Adrenal gland (tissue), 12 donors: Measurements from ENCODE around the gene ANKRD23. TPM values are rescaled to one million over a fixed set of nuclear protein-coding genes. Genes with fewer than 3 reads are reported as not detected.

Source experiments
- DNase-seq, 7 donors: peaks; one replicate each; pipeline ENCODE4 v3.0.0-alpha.2; 2019 to 2020
- H3K27ac ChIP-seq, 5 donors: fragments of 200-600 bp; sonication (generic) in 4 of 5; 1 replicate in 3 of 5; 2 replicates in 2 of 5; pipeline versions ENCODE4 v1.5.1 to v1.8.0; 2016 to 2020; ENCODE audit warnings: mild to moderate bottlenecking in 1 of 5
- H3K27me3 ChIP-seq: fragments of 200-600 bp; 2 replicates; pipeline ENCODE4 v1.8.0; 2021
- H3K36me3 ChIP-seq, 2 donors: fragments of 200-600 bp; replicated peaks in 1 of 2; 1 replicate in 1 of 2; 2 replicates in 1 of 2; pipeline versions ENCODE4 v1.5.1 to v1.8.0; 2018 to 2022
- H3K4me1 ChIP-seq, 2 donors: fragments of 200-600 bp; replicated peaks in 1 of 2; 1 replicate in 1 of 2; 2 replicates in 1 of 2; pipeline versions ENCODE4 v1.5.1 to v1.8.0; 2018 to 2021
- H3K4me3 ChIP-seq, 4 donors: fragments of 200-600 bp; sonication (generic) in 3 of 4; one replicate each; pipeline ENCODE4 v1.5.1; 2016 to 2018
- H3K9me3 ChIP-seq, 3 donors: fragments of 200-600 bp; sonication (generic) in 1 of 3; replicated peaks in 1 of 3; 1 replicate in 2 of 3; 2 replicates in 1 of 3; pipeline versions ENCODE4 v1.5.1 to v1.8.0; 2016 to 2021
- CTCF ChIP-seq, 6 experiments: fragments of 450-650 bp in 4 of 6; fragments of 200-600 bp in 2 of 6; sonication (generic) in 1 of 6; IDR thresholded peaks; 1 replicate in 5 of 6; 2 replicates in 1 of 6; pipeline versions ENCODE4 v1.5.1 to v1.8.0; 2016 to 2021; ENCODE audit warnings: antibody characterized with exemption in 6 of 6, mild to moderate bottlenecking in 2 of 6, moderate library complexity in 1 of 6
- POLR2A ChIP-seq, 2 donors: fragments of 450-650 bp; IDR thresholded peaks; one replicate each; pipeline ENCODE4 v1.6.1; 2017; ENCODE audit warnings: antibody characterized with exemption in 2 of 2, mild to moderate bottlenecking in 2 of 2, moderate library complexity in 1 of 2
- WGBS, 4 donors: extraction: QIAGEN DNeasy Blood & Tissue Kit in 2 of 4; methylation state at CpG; one replicate each; pipeline versions ENCODE4 v1.1.5 to v1.1.7; 2013 to 2017; 5-methylcytosine and 5-hydroxymethylcytosine counted together
- intact Hi-C, 2 donors: fragments of 100-400 bp; cut with DNase I; formaldehyde crosslinking; loops; one replicate each; pipeline versions ENCODE4 v1.14.1 to v1.15.0; 2022 to 2023
- polyA plus RNA-seq, 3 donors: library from polyadenylated mRNA; stranded (reverse); fragments of 200-250 nt in 2 of 3; fragments of 350-450 nt in 1 of 3; fragmentation: Illumina TruSeq in 1 of 3; extraction: RNeasy Lipid Tissue Mini Kit (QIAGEN cat#74804) in 1 of 3; gene quantifications; one replicate each; pipeline ENCODE4 v1.2.3, GENCODE V29; 2013 to 2014
- total RNA-seq, 9 donors: library from RNA; depleted of rRNA in 4 of 9; stranded (reverse); fragments of >200 nt in 4 of 9; fragments of 120-200 nt in 1 of 9; fragmentation: NEBNext Ultra II Directional in 1 of 9; extraction: Animal tissue kit (Norgen Biotek cat#: 25700) in 1 of 9; gene quantifications; one replicate each; pipeline versions ENCODE4 v1.1.0 to v1.2.4, GENCODE V29; 2013 to 2023
- donor health status: healthy with polysubstance abuse.
- donor health status: Bipolar disorder and iron deficiency.
- donor health status: DM: yes; HTN: yes; CAD: no.
- donor health status: DM: no; HTN: no; CAD: no.
- donor health status: DM: no; HTN: no; CAD: no.
- donor health status: DM: yes; HTN: yes; CAD: no.

ANKRD23 gene
- total and polyA plus RNA-seq, 12 donors, result 1.1 to 10.6 (median 3.8) TPM

DNA sequence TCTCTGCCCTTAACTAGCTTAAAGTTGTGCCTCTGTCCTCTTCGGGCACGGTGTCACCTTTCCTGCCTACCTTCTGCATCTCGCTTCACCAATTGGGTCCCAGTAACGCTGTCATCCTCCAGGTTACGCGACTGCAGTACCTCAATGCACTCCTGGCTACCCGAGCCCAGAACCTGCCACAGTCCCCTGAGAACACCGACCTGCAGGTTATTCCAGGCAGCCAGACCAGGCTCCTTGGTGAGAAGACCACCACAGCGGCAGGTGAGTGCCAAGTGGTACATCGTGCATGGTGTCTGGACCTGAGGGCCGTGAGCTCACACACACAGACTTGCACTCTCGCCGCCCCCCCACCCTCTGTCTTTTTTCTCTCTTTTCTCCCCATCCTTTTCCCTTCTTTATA, 14.9 kb downstream of the ANKRD23 start:
- DNase-seq, result no peak
- H3K9me3 ChIP-seq, result no peaks in the 10 kb centered on the region
- H3K4me1 ChIP-seq, result peaks cover 20 to 26% of the 10 kb centered on the region in 2 donors
- no peak overlapping the region for H3K4me3 ChIP-seq
- no peak overlapping the region for H3K27ac ChIP-seq
- intact Hi-C loops, result no loop called here
- TF ChIP-seq POLR2A (IDR thresholded peaks at IDR 0.05) (no peak), CTCF (IDR thresholded peaks at IDR 0.05) (no peak)
- no peaks in the 10 kb centered on the region for H3K27me3 ChIP-seq
- WGBS, 4 donors, result 95 to 98% (median 97%) methylated on average over 13 of the region's 13 CpGs
- H3K36me3 ChIP-seq, result peaks cover 0 to 72% of the 10 kb centered on the region in 2 donors

GRCh38 chr2:96828436-96828835, 15.4 kb downstream of the ANKRD23 start:
- peaks cover 0 to 74% of the 10 kb centered on the region in 2 donors for H3K36me3 ChIP-seq

GRCh38 chr2:96826546-96827278, 17.1 kb downstream of the ANKRD23 start:
- intact Hi-C loops, result no loop called here
- 85 to 94% (median 92%) methylated on average over 5 to 22 of the region's 22 CpGs for whole genome bisulfite sequencing, 4 donors
- TF ChIP-seq POLR2A (IDR thresholded peaks at IDR 0.05) (no peak), CTCF (IDR thresholded peaks at IDR 0.05) (no peak)
- H3K4me1 ChIP-seq, result peaks cover 0 to 5% of the 10 kb centered on the region in 2 donors
- H3K9me3 ChIP-seq, result no peaks in the 10 kb centered on the region
- no peaks in the 10 kb centered on the region for H3K27me3 ChIP-seq
- DNase-seq, result no peak
- H3K36me3 ChIP-seq, result peaks cover 0 to 74% of the 10 kb centered on the region in 2 donors
- no peak overlapping the region for H3K27ac ChIP-seq
- H3K4me3 ChIP-seq, result no peak overlapping the region

More at GRCh38 chr2:96828436-96828835, 15.4 kb downstream of the ANKRD23 start:
- intact Hi-C loops, result no loop called here
- Histone ChIP-seq H3K9me3 (no peaks in the 10 kb centered on the region), H3K4me3 (no peak overlapping the region), H3K27ac (no peak overlapping the region), H3K4me1 (peaks cover 16 to 22% of the 10 kb centered on the region in 2 donors), H3K27me3 (no peaks in the 10 kb centered on the region)
- DNase-seq, result no peak
- no peak for TF ChIP-seq CTCF (IDR thresholded peaks at IDR 0.05)
- WGBS, 4 donors, result 93 to 97% (median 94%) methylated on average over 14 of the region's 14 CpGs

DNA sequence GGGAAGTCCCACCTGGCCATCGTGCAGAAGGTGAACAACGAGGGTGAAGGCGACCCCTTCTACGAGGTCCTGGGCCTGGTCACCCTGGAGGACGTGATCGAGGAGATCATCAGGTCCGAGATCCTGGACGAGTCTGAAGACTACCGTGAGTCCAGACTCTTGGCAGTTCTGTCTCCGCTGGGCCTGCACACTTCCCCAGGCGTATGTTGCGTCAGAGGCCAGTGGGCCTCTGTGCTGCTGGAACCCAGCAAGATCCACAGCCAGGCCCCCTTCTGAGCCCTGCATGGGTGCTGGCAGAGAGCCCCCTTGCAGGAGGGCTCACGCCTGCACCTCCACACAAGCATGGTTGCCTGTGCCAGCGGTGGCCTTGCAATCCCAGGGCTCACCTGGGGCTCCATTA, 18.8 kb downstream of the ANKRD23 start:
- WGBS, 4 donors, result 92 to 94% (median 93%) methylated on average over 2 to 14 of the region's 14 CpGs
- no peak for DNase-seq
- peaks cover 0 to 60% of the 10 kb centered on the region in 2 donors for H3K36me3 ChIP-seq
- no peak for TF ChIP-seq POLR2A (IDR thresholded peaks at IDR 0.05)
- no peak for TF ChIP-seq CTCF (IDR thresholded peaks at IDR 0.05)
- H3K4me3 ChIP-seq, result no peak overlapping the region
- no peaks in the 10 kb centered on the region for H3K9me3 ChIP-seq
- intact Hi-C loops, result no loop called here
- no peak overlapping the region for H3K27ac ChIP-seq
- H3K4me1 ChIP-seq, result peaks cover 0 to 12% of the 10 kb centered on the region in 2 donors
- H3K27me3 ChIP-seq, result no peaks in the 10 kb centered on the region
